GM19463 (cell line): Measurements from ENCODE around the gene DSCAM.

Source experiments
- ATAC-seq: cut with Tn5 transposase; IDR thresholded peaks from one replicate; pipeline ENCODE4 v1.9.1; 2021; ENCODE audit warnings: mild to moderate bottlenecking, moderate library complexity; ENCODE audit not compliant: unreplicated experiment

Gene DSCAM

DNA sequence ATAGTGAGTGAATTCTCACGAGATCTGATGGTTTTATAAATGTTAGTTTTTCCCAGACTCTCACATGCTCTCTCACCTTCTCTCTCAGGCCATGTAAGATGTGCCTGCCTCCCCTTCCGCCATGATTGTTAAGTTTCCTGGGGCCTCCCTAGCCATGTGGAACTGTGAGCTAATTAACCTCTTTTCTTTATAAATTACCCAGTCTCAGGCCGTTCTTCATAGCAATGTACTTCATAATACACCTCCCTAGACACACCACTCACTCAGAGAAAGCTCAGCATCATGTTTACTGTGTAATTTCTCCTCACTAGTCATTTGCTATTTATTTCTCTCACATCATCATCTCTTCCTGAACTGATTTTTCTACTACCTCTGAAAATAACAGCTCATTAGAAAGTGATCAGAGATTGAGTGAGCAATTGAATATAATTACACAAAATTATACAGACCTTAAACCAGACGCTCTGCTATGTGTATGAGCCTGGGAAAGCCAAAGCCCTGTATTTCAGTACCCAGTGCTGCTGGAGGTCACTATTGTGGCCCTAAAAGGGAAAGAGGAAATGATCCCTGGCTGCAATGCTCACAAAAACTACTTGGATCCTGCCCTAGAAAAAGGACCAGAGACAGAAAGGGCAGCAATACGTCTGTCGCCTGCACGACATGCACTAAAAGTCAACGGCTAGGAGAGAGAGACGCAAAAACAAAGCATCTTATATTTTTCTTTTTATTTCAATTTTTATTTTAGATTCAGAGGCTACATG is 284.5 kb downstream of the DSCAM start:
- ATAC-seq, result no peak

DNA sequence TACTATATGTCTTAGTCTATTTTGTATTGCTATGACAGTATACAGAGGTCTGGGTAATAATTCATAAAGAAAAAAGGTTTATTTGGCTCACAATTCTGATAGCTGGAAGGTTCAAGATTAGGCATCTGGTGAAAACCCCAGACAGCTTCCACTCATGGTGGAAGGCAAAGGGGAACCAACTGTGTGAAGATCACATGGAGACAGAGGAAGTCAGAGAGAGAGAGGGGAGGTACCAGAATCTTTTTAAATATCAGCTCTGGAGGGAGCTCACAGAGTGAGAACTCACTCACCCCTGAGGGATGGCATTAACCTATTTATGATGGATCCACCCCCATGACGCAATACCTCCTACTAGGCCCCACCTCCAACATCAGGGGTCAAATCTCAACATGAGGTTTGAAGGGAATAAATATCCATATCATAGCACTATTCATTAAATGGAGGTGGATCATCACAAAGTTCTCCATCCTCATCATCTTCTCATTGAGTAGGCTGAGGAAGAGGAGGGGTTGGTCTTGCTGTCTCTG is 290.5 kb downstream of the DSCAM start:
- ATAC-seq, result no peak

DNA sequence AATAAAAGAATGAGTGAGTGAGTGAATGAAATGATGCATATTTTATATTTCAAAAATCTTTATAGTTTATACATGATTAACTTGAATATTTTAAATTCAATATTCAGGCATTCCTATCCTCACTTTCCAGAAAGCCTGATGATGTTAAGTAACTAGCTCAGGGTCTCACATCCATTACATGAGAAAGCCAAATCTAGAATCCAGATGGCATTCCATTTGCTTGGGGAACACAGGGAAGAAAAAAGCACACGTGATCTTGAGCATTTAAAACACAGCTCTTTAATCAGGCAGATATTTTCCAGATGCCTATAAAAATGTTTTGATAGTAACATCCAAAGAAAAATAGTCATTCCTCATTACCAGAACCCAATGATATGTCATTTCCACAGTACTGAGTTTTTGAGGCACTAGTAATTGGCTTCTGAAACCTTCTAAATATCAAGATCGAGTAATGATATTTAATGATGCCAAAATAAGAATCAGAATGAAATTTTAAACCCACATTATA is 291.9 kb downstream of the DSCAM start:
- ATAC-seq, result no peak

DNA sequence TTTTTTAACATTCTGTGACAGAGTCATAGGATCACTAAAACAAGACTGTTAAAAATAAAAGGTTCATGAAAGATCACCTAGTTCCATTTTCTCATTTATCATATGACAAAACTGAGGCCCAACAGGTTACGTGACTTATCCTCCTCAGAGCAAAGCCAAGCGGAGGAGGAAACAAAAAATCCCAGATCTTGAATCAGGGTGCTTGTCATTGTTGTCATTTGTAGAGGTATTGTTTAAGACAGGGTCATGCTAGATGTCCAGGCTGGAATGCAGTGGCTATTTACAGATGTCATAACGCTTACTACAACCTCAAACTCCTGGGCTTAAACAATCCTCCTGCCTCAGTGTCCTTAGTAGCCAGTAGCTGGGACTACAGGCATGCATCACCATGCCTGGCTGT is 293.2 kb downstream of the DSCAM start:
- ATAC-seq, result no peak

DNA sequence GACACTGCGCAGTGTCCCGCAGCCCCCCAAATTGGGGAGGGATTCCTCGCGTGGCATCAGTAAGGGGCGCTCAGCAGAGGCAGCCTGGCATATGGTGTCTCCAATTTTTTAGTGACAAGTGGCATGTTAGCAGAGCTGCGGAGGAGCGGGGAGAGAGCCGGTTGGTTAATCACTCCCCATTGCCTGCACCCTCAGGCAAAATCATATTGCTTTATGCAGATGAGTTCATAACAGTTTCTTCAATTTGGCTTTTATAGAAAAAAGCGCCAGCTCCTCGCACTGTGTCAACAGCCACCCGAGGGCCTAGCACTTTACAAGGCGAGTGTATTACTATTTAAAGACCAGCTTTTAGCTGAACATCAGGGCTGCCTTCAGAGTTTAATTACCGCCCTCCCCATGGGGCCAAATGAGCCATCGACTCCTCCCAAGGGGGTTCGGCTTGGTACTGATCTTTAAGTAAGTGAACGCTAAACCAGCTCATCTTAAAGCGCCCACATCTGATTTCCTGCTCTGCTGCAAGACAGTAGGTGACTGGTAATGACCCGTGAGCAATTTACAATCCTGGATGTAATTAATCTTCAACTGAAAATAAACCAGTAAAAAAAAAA is 298.9 kb downstream of the DSCAM start:
- no peak for ATAC-seq

DNA sequence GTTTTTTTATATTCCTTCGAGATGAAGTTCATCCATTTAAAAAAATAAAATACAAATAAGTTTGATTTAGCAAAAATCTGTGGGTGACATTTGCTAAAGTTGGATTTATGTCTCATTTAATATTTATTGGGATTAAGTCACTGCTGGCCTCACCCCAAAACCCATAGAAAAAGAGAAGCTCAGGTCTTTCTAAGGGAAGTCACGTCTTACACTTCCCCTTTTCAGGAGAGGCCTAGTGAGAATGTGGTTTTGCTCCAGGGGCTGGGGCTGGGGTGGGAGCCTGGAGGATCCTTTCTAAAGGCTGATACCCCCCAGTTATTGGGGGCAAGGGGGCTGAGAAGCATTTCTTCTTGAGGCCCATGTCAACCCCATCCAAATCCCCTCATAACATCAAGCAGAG is 300.3 kb downstream of the DSCAM start:
- ATAC-seq, result no peak

DNA sequence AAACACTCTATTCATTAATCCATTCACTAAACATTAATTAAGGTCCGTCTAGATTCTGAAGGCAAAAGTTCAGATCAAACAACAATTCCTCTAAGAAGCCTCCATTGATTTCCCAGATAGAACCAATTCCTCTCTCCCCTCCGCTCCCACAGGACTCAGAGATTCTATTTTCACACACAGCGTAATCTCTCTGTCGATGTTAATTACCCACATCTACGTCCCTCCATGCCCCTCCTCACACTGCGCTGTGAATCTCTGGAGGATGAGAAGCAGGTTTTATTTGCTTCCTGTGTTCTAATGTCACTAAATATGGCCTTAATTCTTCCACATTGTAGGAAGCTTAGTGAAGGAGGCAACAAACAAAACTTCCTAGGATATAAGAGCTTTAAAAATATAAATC is 306.7 kb downstream of the DSCAM start:
- ATAC-seq, result no peak

DNA sequence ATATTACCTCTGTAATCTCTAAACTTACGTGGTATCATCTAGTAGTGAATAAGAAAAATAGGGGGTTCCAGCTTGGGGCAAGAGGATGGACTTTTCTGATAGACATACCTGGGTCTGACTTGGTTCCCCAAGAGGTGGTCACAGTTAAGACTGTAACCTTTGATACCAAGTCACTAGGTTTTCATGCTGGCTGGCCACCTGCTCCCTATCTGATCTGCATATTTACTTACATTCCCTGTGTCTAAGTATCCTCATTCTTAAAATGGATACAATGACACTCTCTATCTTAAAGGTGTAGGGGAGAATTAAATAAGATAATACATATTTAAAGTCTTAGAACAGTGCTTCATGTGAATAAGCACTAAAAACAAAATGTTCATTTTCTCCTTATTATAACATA is 312.1 kb downstream of the DSCAM start:
- ATAC-seq, result no peak

DNA sequence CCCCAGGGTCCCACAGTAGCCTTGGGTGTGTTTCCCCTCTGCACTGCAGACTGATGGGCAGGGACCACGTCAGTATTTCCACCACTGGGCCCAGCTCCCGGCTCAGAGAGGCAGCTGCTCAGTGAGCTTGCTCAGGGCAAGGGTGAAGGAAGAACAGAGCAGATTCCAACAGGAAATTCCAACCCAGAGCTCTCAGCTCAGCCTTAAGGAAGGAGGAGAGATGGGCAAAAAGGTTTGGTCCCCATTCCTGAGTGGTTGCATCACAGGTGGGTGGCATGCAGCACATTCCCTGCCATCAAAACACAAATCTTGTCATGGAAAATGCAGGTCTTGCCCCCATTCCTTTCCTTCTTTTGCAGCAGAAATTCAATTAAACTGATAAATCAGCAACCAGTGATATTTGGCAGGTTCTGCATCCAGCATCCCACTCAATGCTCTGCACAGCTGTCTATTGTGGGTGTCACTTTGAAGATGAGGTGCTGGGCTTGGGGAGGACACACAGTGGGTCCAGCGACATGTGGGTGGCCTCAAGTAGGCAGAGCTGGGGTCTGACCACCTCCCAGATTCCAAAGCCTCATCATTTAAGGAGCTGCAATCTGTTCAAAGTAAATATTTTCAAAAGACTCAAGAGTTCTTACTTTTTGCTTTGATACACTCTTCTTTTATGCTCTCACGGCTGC is 315.4 kb downstream of the DSCAM start:
- no peak for ATAC-seq

DNA sequence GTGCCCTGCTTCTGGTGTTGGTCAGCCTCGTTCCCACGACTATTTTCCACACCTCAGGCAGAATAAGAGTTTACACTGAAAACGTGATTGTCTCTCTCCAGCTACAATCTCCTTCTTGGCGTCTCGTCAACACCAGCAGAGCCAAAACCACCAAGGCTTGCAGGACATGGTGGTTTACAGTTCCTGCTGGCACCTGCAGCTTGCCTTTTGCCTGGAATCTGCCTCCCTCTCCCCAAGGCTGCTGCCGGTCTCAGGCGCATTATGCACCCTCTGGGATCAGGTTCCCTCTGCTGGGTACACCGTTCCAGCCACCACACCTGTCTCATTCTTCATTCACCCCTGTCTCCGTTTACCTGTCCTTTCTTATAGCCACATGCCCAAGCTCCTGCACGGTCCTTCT is 315.9 kb downstream of the DSCAM start:
- ATAC-seq, result no peak

DNA sequence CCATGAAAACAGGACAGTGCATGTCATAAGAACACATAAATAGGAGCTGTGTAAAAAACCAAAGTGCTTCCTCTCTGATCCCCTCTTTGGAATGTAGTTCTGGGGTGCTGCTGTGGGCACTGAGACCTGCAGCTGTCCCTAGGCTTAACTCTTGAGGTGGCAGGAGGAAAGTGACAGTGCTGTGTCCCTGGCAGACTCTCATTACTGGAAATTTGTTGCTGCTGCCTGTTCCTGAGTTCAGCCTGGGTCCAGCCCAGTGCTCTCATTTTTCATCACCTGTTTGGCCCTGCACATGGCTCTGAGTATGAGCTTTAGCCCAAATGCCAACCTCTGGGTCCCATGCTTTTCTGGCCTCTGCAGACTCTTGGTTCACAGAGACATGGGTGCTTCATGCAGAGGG is 329.3 kb downstream of the DSCAM start:
- no peak for ATAC-seq

DNA sequence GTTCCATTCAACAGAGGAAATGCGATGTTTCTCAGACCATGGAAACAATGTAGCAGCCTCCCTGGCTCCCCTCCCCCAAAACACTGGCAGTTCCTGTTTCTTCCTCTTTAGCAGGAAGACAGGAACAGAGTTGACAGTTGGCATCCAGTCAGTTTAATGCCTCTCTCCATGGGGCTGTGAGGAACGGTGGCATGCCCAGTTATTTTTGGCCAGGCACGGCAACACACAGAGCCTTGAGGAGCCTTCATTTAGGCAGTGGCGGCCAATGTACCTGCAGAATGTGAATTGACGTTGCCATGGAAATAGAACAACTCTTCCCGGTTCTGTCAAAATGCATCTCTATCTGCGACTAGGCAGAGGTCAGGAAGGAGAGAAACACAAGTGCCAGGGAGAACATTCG is 330.6 kb downstream of the DSCAM start:
- ATAC-seq, result no peak

DNA sequence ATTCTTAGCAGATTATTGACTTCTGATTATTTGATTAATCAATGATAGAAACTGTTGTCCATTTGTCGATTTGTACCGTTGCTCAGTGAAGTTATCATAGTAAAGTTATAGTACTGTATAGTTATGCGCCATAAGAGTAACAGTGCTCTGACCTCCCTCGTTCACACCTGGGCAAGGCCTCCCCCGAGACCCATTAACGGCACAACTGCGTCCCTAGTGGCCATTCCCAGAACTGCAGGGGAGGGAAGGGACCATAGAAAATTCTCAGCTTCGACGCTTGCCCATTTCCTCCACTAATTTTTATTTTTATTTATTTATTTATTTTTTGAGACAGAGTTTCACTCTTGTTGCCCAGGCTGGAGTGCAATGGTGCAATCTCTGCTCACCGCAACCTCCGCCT is 334.4 kb downstream of the DSCAM start:
- no peak for ATAC-seq

DNA sequence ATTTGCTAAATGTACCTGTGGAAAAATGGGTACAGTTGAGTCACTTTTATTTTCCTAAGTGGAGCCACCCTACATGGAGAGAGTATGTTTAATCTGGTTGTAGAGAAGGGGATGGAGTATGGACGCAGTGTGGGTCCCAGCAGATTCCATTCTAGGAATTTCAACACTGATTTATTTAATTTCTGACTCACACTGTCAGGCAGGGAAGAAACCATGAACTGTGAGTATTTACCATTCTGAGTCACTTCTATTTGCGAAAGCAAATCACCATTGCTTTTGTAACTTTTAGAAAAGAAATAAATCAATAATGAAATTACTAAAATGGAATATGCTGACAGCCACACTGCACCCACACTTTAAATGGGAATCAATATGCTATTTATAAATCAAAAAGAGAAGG is 339.0 kb downstream of the DSCAM start:
- ATAC-seq, result no peak

DNA sequence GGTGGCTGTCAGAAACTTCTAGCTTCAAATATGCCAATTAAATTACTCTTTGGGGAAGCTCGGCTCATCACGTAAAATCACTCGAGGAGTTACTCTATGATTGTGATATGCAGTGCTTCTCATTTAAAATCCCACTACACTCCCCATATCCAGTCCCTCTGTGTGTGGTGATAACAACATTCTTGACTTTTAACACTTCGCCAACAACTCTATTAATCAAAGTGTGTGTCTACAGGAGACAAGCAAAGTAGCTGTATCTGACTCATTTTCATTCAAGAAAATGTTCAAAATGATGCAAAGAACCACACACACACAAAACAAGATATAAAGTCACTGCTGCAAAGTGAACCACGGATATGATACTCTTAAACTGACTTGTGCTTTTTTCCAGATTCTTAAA is 341.3 kb downstream of the DSCAM start:
- ATAC-seq, result no peak

DNA sequence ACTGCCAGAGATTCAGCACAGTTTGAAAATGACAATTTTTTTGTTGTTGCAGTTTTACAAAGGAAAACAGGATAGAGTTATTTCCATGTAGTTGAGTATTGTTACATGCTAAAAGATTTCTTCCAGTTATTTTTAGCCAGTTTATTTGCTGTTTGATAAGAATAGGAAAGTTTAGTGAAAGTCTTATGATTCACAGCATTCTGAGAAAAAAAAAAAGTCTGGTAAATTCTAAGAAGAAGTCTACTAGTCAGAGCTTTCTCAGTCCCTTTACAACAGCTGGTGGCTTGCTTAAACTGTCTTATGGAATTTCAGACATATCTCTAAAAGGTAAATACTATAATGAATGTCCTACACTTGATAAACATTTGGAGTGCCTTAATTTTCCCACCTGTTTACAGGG is 341.7 kb downstream of the DSCAM start:
- no peak for ATAC-seq

DNA sequence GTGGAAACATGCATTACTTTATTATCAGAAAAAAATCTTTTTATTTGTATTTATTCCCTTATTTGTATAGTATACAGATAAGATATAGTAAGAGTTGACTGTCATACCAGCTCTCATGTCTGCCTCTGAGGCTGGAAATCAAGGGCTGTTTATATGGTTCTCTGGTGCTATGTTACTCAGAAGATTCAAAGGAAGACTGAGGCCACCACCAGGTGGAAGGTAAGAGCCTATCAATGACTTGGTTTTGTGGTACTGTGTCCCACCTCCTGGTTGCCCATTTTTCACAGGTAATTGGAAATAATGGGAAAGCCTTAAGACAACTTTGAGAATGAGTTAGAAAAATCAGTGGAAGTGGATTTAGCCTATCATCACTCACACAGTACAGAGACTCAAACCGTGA is 342.1 kb downstream of the DSCAM start:
- ATAC-seq, result no peak

DNA sequence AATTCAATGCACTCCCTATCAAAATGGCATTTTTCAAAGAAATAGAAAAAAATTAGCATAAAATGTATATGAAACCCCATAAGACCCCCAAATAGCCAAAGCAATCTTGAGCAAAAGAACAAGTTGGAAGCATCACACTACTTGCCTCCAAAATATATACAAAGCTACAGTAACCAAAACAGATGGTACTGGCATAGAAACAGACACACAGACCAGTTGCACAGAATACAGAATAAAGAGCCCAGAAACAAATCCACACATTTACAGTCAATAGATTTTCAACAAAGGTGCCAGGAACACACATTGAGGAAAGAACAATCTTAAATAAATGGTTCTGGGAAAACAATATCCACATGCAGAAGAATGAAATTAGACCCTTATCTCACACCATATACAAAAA is 350.8 kb downstream of the DSCAM start:
- no peak for ATAC-seq

DNA sequence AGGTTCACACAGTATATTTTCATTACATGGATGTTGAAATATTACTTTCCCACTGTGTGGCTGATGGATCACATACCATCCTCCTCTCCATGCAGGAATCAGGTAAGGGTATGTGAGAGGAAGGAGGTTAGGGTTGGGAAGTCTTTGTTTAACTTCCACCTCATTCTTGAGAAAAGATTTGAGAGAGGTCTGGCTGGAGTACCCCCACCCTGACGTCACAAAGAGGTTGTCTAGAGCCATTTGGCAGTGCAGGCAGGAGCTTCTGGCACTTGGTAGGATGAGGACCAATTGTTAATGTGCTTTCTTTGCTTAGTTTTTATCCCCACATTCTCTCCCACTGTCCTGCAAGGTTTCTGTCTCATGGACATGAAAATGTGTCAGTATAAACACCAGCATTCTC is 356.6 kb downstream of the DSCAM start:
- no peak for ATAC-seq

DNA sequence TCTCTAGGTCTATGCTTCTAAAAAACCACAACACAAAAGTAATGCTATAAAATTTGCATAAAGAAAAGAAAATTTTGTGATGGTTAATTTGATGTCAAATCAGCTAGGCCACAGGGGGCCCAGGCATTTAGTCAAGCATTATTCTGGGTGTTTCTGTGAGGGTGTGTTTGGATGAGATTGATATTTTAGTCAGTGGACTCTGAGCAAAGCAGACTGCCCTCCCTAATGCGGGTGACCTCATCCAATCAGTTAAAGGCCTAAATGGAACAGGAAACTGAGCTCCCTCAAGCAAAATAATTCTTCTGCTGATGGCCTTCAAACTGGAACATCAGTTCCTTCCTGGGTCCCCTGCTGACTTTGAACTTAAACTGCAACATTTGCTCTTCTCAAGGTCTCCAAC is 358.0 kb downstream of the DSCAM start:
- ATAC-seq, result no peak

DNA sequence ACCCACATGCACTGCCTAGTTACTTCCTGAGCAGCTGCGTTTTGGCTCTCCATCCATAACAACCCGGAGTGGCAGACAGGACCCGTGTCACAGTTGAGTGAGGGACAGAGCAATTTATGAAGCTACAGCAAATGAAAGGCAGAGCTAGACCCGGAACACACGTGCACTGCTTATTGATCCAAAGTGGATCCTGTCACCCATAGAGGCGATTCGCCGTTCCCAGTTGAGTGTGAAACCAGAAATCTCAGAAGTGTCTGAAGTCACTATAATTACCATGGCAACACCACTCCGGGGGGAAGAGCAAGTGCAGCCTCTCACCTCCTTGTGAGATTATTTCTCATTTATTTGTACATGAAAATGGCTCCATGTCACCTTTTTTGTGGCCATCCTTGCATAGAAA is 365.2 kb downstream of the DSCAM start:
- no peak for ATAC-seq

DNA sequence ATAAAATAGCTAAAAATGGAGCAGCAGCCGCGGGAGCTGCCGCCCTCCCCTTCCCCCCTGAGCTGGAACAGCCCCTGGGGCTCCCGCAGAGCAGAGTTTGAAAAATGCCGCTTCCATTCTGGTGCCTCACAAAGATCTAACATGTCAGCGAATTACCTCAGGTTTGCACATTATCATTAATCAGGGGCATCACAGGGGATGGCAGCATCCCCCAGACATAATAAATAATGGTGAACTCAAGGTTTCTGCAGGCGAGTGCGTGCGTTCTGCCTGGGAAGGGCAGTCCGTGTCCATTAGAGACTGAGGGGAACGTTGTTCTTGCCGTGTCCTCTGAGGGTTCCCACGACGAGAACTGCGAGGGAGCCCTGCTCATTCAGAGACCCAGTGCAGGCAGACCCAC is 372.4 kb downstream of the DSCAM start:
- ATAC-seq, result no peak
